ENCODE data around the gene HAUS3. TPM values are rescaled to one million over a fixed set of nuclear protein-coding genes. Genes with fewer than 3 reads are reported as not detected.

The HAUS3 gene
- total and polyA plus RNA-seq, 2 experiments from 2014 or later = 7.1 to 9.8 TPM

DNA sequence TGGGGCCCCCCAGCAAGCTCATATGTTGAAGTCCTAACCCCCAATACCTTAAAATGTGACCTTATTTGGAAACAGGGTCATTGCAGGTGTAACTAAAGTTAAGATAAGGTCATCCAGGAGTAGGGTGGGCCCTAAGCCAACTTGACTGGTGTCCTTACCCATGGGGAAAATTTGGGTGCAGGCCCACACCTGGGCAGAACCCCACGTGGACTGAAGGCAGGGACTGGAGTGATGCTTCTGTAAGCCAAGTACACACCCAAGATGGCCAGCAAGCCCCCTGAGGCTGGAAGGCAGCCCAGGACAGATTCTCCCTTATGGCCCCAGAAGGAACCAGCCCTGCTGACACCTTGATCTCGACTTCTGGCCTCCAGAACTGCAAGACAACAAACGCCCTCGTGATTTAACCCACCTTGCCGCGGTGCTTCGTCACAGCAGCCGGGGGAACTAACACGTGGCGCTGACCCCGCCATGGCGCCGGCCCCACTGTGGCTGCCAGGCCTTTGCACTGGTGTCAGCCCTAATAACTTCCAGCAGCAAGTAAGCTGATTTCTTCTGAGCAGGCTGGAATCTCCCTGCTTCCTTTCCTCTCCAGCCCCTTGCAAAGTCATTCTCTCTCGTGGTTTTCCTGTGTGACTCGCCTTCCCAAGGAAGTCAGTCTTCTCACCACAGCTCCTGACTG lies 43.2 kb upstream of the HAUS3 start:
- H3K4me3 ChIP-seq = no peak overlapping the region
- TF ChIP-seq EZH2 (IDR thresholded peaks at IDR 0.05; ENCODE audit: borderline replicate concordance) = no peak
- TF ChIP-seq EZH2phosphoT487 (IDR thresholded peaks at IDR 0.05; ENCODE audit: low read depth, severe bottlenecking, unreplicated experiment) = no peak
- TF ChIP-seq, protein P1, sequence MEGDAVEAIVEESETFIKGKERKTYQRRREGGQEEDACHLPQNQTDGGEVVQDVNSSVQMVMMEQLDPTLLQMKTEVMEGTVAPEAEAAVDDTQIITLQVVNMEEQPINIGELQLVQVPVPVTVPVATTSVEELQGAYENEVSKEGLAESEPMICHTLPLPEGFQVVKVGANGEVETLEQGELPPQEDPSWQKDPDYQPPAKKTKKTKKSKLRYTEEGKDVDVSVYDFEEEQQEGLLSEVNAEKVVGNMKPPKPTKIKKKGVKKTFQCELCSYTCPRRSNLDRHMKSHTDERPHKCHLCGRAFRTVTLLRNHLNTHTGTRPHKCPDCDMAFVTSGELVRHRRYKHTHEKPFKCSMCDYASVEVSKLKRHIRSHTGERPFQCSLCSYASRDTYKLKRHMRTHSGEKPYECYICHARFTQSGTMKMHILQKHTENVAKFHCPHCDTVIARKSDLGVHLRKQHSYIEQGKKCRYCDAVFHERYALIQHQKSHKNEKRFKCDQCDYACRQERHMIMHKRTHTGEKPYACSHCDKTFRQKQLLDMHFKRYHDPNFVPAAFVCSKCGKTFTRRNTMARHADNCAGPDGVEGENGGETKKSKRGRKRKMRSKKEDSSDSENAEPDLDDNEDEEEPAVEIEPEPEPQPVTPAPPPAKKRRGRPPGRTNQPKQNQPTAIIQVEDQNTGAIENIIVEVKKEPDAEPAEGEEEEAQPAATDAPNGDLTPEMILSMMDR (IDR thresholded peaks at IDR 0.05; ENCODE audit: poor library complexity) = no peak
- no peaks in the 10 kb centered on the region for H3K9me3 ChIP-seq (ENCODE audit: low read depth)
- H3K36me3 ChIP-seq (replicated peaks; ENCODE audit: insufficient read depth, low read depth) = no peaks in the 10 kb centered on the region
- H2AFZ ChIP-seq = no peak overlapping the region
- no peak for DNase-seq (ENCODE audit: low spot score)
- H4K20me1 ChIP-seq (ENCODE audit: insufficient read depth, poor library complexity, severe bottlenecking) = no peaks in the 10 kb centered on the region
- 89% methylated on average over 15 of the region's 15 CpGs for WGBS (ENCODE audit: low lambda C conversion rate, missing lambda C conversion rate)
- H3K27me3 ChIP-seq = no peaks in the 10 kb centered on the region
- peaks cover 9% of the 10 kb centered on the region for H3K4me1 ChIP-seq (ENCODE audit: insufficient read depth)
- H3K4me2 ChIP-seq = no peak overlapping the region
- no peaks in the 10 kb centered on the region for H3K9me2 ChIP-seq (replicated peaks; ENCODE audit: insufficient read depth)
- no peak overlapping the region for H3K27ac ChIP-seq
- H3K79me2 ChIP-seq = no peaks in the 10 kb centered on the region

DNA sequence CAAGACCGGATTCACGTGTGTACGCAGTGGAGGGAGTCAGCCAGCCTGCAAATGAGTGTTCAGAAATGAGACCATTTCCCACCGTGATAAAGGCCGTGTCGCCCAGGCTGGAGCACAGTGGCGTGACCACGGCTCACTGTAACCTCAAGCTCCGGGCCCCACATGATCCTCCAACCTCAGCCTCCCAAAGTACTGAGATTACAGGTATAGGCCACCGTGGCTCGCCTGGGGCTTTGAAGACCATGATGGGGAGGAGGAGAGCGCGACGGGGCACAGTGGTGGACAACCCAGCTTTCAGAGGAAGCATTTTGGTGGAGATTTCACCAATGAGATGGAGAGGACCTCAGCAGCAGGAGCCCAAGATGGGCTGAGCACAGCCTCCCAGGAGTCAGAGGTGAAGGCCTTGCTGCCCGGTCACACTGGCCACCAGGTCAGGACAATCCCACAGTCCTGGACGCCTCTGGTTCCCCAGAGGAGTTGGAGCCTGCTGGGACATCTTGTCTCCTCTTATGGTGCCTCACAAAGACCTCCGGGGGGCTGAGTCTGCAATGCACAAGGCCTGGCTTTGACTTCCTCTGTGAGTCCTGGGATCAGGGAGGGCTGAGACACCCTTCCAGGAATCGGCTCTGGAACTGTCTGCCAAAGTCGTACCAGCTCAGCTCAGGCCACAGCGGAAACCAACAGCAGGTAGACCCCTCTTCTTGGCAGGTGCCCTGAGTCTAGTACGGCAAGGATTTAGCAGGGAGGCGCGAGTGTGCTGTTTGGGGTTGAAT lies 42.4 kb upstream of the HAUS3 start:
- no peaks in the 10 kb centered on the region for H3K27me3 ChIP-seq

DNA sequence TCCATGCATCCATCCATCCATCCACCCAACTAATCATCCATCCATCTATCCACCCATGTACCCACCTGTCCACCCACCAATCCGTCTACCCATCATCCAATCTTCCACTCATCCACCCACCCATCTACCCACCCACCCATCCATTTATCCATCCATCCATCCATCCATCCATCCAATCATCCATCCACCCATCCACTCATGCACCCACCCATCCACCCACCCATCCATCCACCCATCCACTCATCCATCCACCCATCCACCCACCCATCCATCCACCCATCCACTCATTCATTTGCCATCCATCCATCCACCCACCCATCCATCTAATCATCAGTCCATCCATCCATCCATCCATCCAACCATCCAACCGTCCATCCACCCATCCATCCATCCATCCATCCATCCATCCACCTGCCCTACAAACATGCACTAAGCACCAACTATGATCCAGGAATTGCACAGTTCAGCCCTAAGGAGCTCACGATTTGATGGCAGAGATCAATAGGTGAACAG lies 41.3 kb upstream of the HAUS3 start:
- Histone ChIP-seq H3K27ac (no peak overlapping the region), H2AFZ (no peak overlapping the region), H3K27me3 (no peaks in the 10 kb centered on the region), H4K20me1 (ENCODE audit: insufficient read depth, poor library complexity, severe bottlenecking) (no peaks in the 10 kb centered on the region), H3K4me1 (ENCODE audit: insufficient read depth) (peaks cover 9% of the 10 kb centered on the region), H3K79me2 (no peaks in the 10 kb centered on the region), H3K4me3 (no peak overlapping the region), H3K9me2 (replicated peaks; ENCODE audit: insufficient read depth) (no peaks in the 10 kb centered on the region), H3K9me3 (ENCODE audit: low read depth) (no peaks in the 10 kb centered on the region), H3K4me2 (no peak overlapping the region), H3K36me3 (replicated peaks; ENCODE audit: insufficient read depth, low read depth) (no peaks in the 10 kb centered on the region)
- 89% methylated on average over 3 of the region's 3 CpGs for WGBS (ENCODE audit: low lambda C conversion rate, missing lambda C conversion rate)
- TF ChIP-seq EZH2 (IDR thresholded peaks at IDR 0.05; ENCODE audit: borderline replicate concordance) = no peak
- TF ChIP-seq, protein P1 (IDR thresholded peaks at IDR 0.05; ENCODE audit: poor library complexity) = no peak
- TF ChIP-seq EZH2phosphoT487 (IDR thresholded peaks at IDR 0.05; ENCODE audit: low read depth, severe bottlenecking, unreplicated experiment) = no peak
- DNase-seq (ENCODE audit: low spot score) = no peak

More for the DNA sequence above, 42.4 kb upstream of the HAUS3 start:
- Histone ChIP-seq H2AFZ (no peak overlapping the region), H3K79me2 (no peaks in the 10 kb centered on the region), H3K4me3 (no peak overlapping the region), H3K27ac (no peak overlapping the region), H4K20me1 (ENCODE audit: insufficient read depth, poor library complexity, severe bottlenecking) (no peaks in the 10 kb centered on the region), H3K4me2 (no peak overlapping the region), H3K36me3 (replicated peaks; ENCODE audit: insufficient read depth, low read depth) (no peaks in the 10 kb centered on the region), H3K4me1 (ENCODE audit: insufficient read depth) (peaks cover 9% of the 10 kb centered on the region), H3K9me2 (replicated peaks; ENCODE audit: insufficient read depth) (no peaks in the 10 kb centered on the region), H3K9me3 (ENCODE audit: low read depth) (no peaks in the 10 kb centered on the region)
- TF ChIP-seq, protein P1 (IDR thresholded peaks at IDR 0.05; ENCODE audit: poor library complexity) = no peak
- no peak for TF ChIP-seq EZH2phosphoT487 (IDR thresholded peaks at IDR 0.05; ENCODE audit: low read depth, severe bottlenecking, unreplicated experiment)
- no peak for TF ChIP-seq EZH2 (IDR thresholded peaks at IDR 0.05; ENCODE audit: borderline replicate concordance)
- 97% methylated on average over 23 of the region's 23 CpGs for WGBS (ENCODE audit: low lambda C conversion rate, missing lambda C conversion rate)
- DNase-seq (ENCODE audit: low spot score) = no peak

Data from hepatocyte (in vitro differentiated cells).